OCI-LY3 (cell line): ENCODE measurements around the gene MRPS14.

Experiments used
- EZH2phosphoT487 ChIP-seq: fragments of 200-600 bp; shearing (Covaris generic); IDR thresholded peaks from 2 replicates; pipeline ENCODE4 v1.6.1; 2018; ENCODE audit warnings: antibody characterized with exemption, mixed run types, low read depth
- TF ChIP-seq, protein P1 (sequence below): fragments of 200-600, 300-600 bp; sonication (generic); IDR thresholded peaks from 2 replicates; pipeline ENCODE4 v1.5.1; 2014; ENCODE audit warnings: antibody characterized with exemption, low read length, low read depth

DNA sequence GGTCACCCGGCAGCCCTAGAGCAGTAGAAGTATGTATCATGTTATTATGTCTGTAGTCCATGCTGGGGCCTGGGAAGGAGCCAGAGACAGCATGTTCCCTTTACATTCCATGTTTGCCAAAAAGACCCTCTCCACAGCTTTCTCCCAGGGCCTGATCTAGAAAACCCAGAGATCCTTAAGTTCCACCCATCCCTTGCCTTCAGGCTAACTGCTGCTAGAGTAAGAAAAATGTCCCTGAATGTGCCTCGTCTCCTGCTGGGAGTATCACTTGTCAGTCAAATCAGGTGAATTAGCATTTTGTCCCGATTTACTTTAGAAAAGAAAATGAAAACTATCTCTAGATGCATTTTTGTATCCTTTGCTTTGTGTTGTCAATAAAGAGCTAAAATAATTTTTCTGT is 13.3 kb upstream of the MRPS14 start:
- no peak for TF ChIP-seq EZH2phosphoT487
- TF ChIP-seq, protein P1, sequence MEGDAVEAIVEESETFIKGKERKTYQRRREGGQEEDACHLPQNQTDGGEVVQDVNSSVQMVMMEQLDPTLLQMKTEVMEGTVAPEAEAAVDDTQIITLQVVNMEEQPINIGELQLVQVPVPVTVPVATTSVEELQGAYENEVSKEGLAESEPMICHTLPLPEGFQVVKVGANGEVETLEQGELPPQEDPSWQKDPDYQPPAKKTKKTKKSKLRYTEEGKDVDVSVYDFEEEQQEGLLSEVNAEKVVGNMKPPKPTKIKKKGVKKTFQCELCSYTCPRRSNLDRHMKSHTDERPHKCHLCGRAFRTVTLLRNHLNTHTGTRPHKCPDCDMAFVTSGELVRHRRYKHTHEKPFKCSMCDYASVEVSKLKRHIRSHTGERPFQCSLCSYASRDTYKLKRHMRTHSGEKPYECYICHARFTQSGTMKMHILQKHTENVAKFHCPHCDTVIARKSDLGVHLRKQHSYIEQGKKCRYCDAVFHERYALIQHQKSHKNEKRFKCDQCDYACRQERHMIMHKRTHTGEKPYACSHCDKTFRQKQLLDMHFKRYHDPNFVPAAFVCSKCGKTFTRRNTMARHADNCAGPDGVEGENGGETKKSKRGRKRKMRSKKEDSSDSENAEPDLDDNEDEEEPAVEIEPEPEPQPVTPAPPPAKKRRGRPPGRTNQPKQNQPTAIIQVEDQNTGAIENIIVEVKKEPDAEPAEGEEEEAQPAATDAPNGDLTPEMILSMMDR: no peak
